SU-DHL-6 (cell line): ENCODE data around the gene UBTD2.

ENCODE experiments used
- EZH2phosphoT487 ChIP-seq: fragments of 200-600 bp; sonication (generic), shearing (Covaris generic); conservative IDR thresholded peaks from 2 replicates; pipeline ENCODE4 v1.6.1; 2018; ENCODE audit warnings: mild to moderate bottlenecking, antibody characterized with exemption, low read length, moderate library complexity, mixed read lengths
- TF ChIP-seq, protein P1 (sequence below): fragments of 200-600 bp; sonication (generic); IDR thresholded peaks from one replicate; pipeline ENCODE4 v1.5.1; 2017; ENCODE audit warnings: antibody characterized with exemption, mild to moderate bottlenecking, low read length, moderate library complexity; ENCODE audit not compliant: insufficient read depth, poor library complexity, severe bottlenecking

DNA sequence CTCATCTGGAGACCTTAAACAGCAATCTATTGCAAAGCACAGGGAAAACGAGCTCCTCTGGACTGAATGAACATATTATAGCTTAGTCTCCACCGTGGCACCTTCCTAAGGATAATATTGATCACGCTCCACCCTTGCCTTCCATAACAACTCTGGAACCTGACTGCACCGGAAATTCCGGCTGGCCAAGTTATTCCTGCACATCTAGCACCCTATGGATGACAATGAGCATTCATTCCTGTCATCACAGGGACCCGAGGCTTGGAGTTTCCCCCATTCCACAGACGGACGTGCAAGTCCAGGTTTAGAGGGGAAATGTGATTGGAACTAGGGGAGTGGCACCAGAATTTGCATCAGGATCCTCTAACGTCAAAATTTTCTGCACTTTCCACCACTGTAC lies 123.1 kb downstream of the UBTD2 start:
- TF ChIP-seq, protein P1, sequence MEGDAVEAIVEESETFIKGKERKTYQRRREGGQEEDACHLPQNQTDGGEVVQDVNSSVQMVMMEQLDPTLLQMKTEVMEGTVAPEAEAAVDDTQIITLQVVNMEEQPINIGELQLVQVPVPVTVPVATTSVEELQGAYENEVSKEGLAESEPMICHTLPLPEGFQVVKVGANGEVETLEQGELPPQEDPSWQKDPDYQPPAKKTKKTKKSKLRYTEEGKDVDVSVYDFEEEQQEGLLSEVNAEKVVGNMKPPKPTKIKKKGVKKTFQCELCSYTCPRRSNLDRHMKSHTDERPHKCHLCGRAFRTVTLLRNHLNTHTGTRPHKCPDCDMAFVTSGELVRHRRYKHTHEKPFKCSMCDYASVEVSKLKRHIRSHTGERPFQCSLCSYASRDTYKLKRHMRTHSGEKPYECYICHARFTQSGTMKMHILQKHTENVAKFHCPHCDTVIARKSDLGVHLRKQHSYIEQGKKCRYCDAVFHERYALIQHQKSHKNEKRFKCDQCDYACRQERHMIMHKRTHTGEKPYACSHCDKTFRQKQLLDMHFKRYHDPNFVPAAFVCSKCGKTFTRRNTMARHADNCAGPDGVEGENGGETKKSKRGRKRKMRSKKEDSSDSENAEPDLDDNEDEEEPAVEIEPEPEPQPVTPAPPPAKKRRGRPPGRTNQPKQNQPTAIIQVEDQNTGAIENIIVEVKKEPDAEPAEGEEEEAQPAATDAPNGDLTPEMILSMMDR: no peak
- TF ChIP-seq EZH2phosphoT487: no peak
